VCaP (cell line): ENCODE results near the gene ORC4.
"Not testable (repeated sequence)": the region's sequence is repeated elsewhere in the genome, so short reads cannot be mapped to it uniquely, and the experiment has no call there.

ENCODE experiments used
- H3K27ac ChIP-seq: fragments of 450-650 bp; 2 replicates; pipeline ENCODE4 v1.5.1; 2017
- CTCF ChIP-seq: fragments of 450-650 bp; conservative IDR thresholded peaks from 2 replicates; pipeline ENCODE4 v1.5.1; 2017; ENCODE audit warnings: mild to moderate bottlenecking, moderate library complexity

Gene ORC4

GRCh38 chr2:148021059-148021861 lies 723 bp upstream of the ORC4 start, which contains the start of gene MBD5:
Gene MBD5 (plus strand): TSS chr2:148021091.
- peak within 1 kb of the TSS; percentile 88 for H3K27ac ChIP-seq
- TF ChIP-seq CTCF: no peak

GRCh38 chr2:148014616-148015015 lies 5.9 kb downstream of the ORC4 start:
- no peak overlapping the region for H3K27ac ChIP-seq
- TF ChIP-seq CTCF: no peak

- H3K27ac ChIP-seq: no peak overlapping the region
- no peak for TF ChIP-seq CTCF
These were observed 6.7 kb downstream of the ORC4 start for GRCh38 chr2:148013876-148014275.

GRCh38 chr2:148008411-148008810 lies 12.1 kb downstream of the ORC4 start:
- H3K27ac ChIP-seq: not testable (repeated sequence)

GRCh38 chr2:148007219-148007900 lies 13.2 kb downstream of the ORC4 start:
- no peak for TF ChIP-seq CTCF

GRCh38 chr2:148006249-148007007 lies 14.1 kb downstream of the ORC4 start:
- no peak for TF ChIP-seq CTCF
- H3K27ac ChIP-seq: no peak overlapping the region

More at GRCh38 chr2:148007219-148007900, 13.2 kb downstream of the ORC4 start:
- H3K27ac ChIP-seq: no peak overlapping the region

GRCh38 chr2:148002420-148002819 lies 18.1 kb downstream of the ORC4 start:
- H3K27ac ChIP-seq: not testable (repeated sequence)

GRCh38 chr2:148000095-148000494 lies 20.4 kb downstream of the ORC4 start:
- TF ChIP-seq CTCF: no peak
- H3K27ac ChIP-seq: no peak overlapping the region
